GM11168 (cell line): ENCODE results near the gene KLC1.
"Not testable (repeated sequence)": the region's sequence is repeated elsewhere in the genome, so short reads cannot be mapped to it uniquely, and the experiment has no call there.

Experiments used
- in situ Hi-C: fragments of 300-500 bp; cut with MboI; formaldehyde crosslinking; loops from one replicate; pipeline ENCODE4 v1.12.0; 2022; ENCODE audit warnings: low sequenced_read_pairs; ENCODE audit not compliant: unreplicated experiment

The KLC1 gene

DNA sequence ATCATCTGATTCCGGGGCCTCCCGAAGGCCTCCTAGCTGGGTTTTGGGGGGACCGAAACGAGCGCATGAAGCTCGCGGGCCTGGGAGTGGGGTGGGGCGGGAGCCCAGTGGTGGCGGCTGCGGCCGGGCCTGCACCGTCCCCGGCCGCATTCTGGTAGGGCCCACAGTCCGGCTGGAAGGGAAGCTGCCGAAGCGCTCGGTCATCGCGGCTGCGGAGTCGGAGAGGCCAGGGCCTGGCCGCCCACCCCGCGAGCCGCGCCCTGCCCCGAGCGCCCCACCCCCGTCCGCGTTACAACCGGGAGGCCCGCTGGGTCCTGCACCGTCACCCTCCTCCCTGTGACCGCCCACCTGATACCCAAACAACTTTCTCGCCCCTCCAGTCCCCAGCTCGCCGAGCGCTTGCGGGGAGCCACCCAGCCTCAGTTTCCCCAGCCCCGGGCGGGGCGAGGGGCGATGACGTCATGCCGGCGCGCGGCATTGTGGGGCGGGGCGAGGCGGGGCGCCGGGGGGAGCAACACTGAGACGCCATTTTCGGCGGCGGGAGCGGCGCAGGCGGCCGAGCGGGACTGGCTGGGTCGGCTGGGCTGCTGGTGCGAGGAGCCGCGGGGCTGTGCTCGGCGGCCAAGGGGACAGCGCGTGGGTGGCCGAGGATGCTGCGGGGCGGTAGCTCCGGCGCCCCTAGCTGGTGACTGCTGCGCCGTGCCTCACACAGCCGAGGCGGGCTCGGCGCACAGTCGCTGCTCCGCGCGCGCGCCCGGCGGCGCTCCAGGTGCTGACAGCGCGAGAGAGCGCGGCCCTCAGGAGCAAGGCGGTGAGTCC lies at the start of gene KLC1:
KLC1 (plus strand) TSS at position 528 of the 819 bp plus-strand sequence. CDS start 25,354 bp downstream, outside the sequence.
- in situ Hi-C loops = no loop called here

DNA sequence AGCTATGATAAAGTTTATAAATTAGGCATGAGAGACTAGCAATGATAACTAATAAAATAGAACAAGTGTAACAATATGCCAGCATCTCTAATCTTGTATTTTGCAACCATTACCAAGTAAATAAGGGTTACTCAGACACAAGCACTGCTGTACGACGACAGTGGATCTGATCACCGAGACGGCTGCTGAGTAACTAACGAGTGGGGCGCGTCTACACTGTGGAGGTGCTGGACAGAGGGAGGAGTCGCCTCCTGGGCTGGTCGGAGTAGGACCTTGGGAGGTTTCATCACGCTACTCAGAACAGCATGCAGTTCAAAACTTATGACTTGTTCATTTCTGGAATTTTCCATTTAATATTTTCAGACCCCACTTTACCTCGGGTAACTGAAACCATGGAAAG lies 47.8 kb upstream of the KLC1 start:
- in situ Hi-C loops = loop anchor here (25.0 kb wide), 1 partner anchor 106 kb away; no protein-coding TSS in a partner anchor

DNA sequence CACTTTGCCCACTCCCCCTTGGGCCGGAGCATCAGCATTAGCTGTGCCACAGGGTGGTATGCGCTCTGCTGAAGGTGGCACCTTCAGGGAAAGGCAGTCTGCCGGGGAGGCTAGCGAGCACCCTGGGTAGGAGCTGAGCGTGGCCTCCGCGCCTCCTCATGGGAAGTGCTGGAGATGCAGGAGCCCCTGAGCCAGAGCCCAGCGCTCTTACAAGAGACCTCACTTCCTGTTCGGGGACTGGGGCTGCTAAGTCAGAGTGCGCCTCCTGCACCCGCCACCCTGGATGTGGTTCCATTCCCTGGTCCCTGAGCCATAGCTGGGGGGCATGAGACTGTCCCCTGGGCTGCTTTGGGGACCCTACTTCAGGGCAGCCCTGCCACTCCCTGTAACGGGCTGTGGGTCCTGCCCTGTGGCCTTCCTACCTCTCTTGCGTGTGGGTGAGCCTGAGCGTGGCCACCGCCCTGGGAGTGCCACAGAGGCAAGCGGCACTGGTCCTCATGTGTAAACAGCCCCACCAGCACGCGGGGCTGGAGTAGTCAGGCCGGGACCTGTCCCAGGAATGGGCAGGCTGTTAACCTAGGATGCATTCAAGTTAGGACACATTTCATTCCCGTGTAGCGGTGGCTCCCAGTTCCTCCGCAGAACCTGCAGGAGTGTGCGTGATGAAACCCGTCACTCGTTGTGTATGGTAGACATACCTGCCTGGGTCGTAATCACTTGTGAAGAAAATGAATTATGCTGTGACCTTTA lies 46.9 kb upstream of the KLC1 start:
- in situ Hi-C loops = loop anchor here (25.0 kb wide), 1 partner anchor 105 kb away; no protein-coding TSS in a partner anchor

DNA sequence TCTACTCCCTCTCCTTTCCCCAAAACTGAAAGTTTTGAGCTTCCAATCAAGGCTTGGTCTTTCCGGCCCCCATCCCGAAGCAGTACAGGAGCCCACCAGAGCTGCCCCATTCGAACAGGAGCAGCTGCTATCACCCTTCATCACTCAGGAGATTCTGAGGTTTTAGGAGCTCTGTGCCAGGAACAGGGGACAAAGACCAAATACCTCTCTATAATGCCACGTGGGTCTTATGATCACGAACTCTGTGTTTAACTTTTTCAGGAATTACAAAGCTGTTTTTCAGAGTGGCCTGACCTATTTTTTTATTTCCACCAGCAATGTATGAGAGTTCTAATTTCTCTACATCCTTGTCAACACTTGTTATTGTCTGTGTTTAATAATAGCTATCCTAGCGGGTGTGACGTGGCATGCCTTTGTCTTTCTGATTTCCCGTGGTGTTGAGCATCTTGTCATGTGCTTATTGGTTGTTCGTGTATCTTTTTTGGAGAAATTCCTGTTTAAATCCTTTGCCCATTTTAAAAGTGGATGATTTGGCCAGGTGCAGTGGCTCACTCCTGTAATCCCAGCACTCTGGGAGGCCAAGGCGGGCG lies 44.6 kb upstream of the KLC1 start:
- in situ Hi-C loops = loop anchor here (25.0 kb wide), 1 partner anchor 103 kb away; no protein-coding TSS in a partner anchor

DNA sequence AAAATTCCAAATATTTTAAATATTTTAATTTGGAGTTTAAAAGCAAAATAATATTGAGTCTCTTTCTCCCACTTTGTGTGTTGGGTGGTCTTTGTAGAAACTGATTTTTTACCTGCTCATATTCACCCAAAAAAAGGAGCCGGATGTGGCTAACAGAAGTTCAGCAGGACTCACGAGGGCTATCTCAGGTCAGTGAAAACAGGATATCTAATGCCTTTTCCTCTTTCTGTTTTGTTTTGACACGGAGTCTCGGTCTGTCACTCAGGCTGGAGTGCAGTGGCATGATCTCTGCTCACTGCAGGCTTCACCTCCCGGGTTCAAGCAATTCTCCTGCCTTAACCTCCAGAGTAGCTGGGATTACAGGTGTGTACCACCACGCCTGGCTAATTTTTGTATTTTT lies 35.4 kb upstream of the KLC1 start:
- in situ Hi-C loops = loop anchor here (25.0 kb wide), 1 partner anchor 94 kb away; no protein-coding TSS in a partner anchor

DNA sequence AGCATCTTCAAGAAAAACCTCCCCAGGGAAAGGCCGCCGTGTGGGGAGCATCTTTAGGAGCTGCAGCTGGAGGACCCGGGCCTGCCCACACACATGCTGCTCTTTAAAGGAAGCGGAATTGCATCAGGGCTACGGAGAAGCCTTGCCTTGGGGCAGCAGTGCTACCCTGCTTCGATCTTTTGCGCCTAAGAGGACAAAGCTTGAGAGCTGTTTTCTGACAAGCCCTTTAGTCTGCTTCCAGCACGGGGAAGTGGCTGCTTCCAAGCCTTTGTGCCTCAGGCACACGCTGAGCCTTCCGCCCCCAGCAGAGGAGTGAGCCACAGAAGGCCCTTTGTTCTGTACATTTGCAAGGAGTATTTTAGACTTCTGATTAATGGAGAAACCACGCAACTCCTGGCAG lies 34.7 kb upstream of the KLC1 start:
- in situ Hi-C loops = loop anchor here (25.0 kb wide), 1 partner anchor 93 kb away; no protein-coding TSS in a partner anchor

DNA sequence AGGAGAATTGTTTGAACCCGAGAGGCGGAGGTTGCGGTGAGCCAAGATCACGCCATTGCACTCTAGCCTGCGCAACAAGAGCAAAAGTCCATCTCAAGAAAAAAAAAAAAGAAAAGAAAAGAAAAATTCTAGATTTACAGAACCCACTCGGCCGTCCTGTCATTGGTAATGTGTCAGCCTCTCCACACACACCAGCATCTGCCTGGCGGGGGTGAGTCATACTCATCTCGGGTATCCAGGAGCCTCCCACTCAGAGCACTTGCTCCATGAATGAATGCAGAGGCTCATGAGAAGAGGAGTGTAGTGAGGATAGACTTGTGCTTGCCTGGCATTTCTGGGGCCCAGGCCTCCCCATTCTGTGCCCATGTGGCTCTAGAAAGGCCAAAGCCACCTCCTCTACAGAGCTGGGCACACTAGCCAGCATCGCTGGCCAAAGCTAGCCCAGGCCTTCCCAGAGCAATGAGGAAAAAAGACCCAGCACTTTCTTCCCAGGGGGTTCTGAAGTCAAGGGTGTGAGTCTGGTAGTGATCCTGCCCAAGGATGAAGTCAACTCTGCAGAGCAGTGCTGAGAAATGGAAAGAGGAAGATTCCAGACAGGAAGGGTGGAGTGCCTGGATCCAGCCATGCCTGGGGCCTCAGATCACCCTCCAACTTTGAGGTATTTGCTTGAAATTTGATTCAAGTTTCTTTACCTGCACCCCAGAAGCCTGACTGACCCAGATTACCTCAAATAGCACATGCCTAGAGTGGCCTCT lies 31.2 kb upstream of the KLC1 start:
- in situ Hi-C loops = loop anchor here (25.0 kb wide), 1 partner anchor 90 kb away; no protein-coding TSS in a partner anchor

DNA sequence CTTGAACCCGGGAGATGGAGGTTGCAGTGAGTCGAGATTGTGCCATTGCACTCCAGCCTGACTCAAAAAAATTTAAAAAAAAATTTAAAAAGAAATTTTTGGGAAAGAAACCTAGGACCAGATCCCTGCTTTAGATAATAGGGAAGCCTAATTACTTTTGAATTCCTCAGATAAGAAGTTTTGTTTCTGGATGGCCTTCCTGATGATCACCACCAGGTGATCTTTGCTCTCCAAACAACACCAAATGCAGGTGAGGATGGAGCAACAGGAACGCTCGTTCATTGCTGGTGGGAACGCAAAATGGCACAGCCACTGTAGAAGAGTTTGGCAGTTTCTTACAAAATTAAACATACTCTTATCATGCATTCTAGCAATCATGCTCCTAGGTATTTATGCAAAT lies 28.5 kb upstream of the KLC1 start:
- in situ Hi-C loops = no loop called here

DNA sequence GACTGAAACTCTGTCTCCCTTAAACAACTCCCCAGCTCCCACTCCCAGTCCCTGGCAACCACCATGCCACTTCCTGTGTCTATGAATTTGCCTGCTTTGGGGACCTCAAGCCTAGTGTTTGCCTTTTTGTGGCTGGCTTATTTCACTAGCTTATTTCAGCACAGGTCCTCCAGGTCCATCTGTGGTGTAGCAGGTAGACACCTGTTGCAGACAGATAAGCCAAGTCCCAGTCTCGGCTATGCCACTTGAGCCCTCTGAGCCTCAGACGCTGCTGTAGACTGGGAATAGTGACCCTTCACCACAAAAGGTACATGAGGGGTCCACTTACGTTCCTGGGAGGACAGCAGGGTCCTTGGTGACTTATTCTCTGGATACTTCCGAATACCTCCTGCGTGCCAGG lies 24.4 kb upstream of the KLC1 start:
- in situ Hi-C loops = no loop called here

DNA sequence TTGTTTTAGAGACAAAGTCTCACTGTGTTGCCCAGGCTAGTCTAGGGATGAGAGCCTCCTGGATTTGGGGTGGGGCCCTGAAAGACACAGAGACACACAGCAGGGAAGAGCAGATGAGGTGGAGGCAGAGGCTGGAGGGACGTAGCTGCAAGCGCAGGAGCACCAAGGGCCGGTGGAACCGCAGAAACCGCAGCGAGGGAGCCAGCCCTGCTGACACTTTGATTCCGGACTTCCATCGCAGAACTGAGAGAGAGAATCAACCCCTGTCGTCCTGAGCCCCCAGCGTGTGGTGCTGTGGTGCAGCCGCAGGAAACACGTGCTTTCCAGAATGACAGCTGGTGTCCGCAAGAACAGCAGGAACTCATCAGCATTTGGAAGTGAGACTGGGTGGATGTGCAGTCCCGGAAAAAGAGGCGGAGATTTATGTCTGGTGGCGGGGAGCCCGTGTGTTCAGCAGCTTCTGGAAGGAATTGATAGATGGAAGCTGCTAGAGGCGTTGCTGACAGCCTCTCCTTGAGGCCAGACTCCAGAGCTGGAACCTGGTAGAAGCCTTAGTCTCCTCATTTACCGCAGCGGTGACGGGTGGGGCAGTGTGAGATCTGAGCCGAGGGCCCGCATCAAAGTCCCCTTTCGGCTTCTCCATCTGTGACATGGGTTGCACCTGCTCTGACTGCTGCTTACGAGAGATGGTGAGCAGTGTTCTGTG lies 21.9 kb upstream of the KLC1 start:
- in situ Hi-C loops = no loop called here

DNA sequence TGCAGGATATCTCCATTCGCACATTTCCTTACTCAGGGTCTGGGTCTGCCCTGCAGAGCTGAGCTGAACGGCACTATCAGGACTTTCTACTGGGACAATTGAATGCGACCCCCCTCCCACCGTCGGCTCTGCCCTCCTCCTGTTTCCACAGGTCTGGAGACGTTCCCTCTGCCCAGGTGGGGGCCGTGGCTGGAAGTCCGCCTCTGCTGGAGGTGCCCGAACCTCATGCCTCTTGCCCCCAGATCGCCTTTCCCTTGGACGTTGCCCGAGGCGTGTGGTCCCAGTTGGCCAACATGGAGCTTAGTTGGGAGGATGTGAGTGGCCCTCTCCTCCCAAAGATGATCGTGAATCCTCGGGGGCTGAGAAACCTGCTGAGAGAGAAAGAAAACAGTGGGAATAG lies 21.2 kb upstream of the KLC1 start:
- in situ Hi-C loops = no loop called here

DNA sequence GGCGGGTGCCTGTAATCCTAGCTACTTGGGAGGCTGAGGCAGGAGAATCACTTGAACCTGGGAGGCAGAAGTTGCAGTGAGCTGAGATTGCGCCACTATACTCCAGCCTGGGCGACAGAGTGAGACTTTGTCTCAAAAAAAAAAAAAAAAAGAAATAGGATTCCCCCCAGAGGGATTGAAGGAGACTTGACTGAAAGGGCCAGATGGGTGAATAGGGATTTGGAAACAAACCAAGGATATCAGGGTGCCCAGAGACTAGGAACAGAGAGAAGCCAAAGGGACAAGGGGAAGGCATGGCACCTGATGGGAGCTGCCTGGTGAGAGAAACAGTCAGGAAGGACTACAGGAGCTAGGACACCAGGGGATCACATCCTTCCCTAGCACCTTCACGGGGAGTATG lies 19.9 kb upstream of the KLC1 start:
- in situ Hi-C loops = not testable (repeated sequence)

DNA sequence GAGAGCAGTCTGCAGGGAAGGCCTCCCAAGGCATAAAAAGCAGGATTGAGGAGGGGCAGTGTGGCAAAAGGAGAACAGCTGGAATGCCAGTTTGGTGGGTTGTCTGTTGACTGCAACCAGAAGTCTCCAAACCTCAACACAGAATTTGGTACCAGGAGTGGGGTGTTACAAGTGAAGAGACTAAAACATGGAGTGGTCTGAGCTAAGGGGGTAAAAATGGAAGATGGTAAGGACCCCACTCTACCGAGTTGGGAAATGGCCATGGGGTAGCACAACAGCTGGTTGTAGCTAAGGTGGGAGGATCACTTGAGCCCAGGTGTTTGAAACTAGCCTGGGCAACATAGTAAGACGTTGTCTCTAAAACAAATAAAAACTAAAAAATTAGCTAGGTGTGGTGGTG lies 17.8 kb upstream of the KLC1 start:
- in situ Hi-C loops = no loop called here

DNA sequence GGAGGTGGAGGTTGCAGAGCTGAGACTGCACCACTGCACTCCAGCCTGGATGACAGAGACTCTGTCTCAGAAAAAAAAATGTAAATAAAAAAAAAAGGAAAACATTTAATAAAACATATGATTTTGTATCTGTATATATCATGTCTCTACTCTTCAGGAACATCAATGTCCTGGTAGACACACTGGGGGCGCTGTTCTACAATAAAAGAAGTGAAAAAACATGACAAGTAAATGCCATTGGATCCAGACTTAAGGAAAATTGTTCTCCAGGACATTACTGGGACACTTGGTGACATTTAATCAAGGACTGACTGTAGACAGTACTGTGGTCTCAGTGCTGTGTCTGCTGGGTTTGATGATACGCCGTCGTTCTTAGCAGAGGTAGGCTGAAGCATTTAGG lies 15.5 kb upstream of the KLC1 start:
- in situ Hi-C loops = no loop called here

DNA sequence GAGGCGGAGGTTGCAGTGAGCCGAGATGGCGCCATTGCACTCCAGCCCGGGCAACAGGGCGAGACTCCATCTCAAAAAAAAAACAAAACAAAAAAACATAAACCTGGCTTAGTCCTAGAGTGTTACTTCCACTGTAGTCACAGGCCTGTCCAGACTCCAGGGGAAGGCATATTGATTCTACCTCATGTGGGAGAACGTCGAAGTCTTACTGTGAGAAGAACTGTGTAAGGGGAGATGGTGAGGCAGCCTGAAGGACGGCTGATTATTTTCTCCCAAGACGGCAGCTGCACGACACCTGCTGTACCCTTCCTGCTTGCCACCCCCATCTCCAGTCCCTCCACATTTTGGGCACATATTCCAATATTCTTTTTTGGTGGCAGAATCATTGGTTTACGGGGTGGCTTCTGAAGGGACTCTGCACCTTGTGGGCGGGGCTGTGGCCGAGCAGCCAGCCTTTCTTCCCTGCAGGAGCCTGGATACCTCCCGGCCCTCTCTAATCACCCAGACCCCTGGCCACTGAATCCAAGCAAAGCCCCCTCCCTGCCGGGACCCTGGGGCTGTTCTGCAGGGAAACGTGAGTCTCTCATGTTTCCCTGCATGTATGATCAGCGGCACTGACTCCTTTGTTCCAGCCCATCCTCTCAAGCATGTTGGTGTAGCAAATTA lies 12.2 kb upstream of the KLC1 start:
- in situ Hi-C loops = no loop called here

DNA sequence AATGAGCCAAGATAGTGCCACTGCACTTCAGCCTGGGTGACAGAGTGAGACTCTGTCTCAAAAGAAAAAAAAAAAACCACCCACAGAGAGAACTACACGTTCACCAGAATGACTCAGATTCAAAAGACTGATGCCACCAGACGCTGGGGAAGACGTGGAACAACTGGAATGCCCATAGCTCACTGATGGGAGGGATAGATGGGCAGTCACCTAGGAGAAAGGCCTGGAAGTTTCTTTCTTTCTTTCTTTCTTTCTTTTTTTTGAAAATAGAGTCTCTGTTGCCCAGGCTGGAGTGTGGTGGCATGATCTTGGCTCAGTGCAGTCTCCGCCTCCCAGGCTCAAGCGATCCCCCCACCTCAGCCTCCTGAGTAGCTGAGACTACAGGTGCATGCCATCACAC lies 10.0 kb upstream of the KLC1 start:
- in situ Hi-C loops = no loop called here

DNA sequence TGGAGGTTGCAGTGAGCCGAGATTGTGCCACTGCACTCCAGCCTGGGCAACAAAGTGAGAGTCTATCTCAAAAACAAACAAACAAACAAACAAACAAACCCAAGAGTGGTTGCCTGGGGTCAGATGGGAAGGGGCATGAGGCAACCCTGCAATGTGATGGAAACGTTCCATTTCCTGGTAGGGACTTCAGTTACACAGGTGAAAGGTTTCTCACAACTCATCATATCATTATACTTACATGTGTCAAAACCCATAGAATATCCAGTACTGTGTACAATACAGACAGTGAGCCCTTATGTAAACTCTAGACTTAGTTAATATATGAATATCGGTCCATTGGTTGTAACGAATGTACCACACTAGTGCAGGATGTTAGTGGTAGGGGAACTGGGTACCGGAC lies 7.2 kb upstream of the KLC1 start:
- in situ Hi-C loops = no loop called here

DNA sequence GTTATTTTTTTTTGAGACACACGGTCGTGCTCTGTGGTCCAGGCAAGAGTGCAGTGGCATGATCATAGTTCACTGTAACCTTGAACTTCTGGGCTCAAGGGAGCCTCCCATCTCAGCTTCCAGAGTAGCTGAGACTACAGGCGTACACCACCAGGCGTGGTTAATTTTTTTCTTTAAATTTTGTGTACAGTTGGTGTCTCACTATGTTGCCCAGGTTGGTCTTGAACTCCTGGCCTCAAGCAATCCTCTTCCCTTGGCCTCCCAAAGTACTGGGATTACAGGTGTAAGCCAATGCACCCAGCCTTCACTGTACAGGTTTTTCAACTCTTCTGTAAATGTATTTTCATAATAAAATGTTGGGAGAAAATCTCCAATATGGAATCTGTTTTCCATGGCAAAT lies 5.7 kb upstream of the KLC1 start:
- in situ Hi-C loops = no loop called here

DNA sequence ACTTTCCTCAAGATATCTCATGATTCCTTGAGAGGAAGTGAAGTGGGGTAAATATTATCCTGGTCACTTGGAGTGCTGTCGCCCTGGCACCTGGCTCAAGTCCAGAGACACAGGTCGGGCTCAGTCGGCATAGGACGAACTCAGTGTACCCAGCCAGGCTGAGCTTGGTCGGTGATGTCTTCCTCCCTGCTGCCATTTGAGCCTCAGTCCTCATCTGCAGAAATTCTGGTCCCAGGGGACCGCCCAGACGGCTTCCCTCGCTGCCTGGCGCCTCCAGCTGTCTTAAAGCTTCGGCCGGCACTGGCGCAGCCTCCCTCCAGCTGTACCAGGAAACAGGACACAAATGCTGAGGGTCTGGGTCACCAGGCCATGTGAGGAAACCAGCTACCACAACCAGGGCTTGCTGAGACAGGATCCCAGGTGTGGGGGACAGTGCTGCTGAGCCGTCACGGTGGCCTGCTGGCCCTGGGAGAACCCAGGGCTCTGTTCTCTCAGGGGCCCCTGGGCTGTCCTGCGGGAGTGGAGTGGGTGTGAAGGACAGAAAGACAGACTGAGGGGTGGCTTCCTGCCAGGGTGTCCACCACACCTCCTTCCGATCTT lies 5.0 kb upstream of the KLC1 start:
- in situ Hi-C loops = no loop called here
